ENCODE data around the gene PAPSS1.

- TF ChIP-seq CTCF (IDR thresholded peaks at IDR 0.05) (no peak), POLR2A (IDR thresholded peaks at IDR 0.05) (no peak)
Observed at GRCh38 chr4:107682306-107682705, 37.7 kb downstream of the PAPSS1 start.

Measured in right lobe of liver (tissue), 4 donors.